ENCODE data around the gene LINGO3.

LINGO3 gene

DNA sequence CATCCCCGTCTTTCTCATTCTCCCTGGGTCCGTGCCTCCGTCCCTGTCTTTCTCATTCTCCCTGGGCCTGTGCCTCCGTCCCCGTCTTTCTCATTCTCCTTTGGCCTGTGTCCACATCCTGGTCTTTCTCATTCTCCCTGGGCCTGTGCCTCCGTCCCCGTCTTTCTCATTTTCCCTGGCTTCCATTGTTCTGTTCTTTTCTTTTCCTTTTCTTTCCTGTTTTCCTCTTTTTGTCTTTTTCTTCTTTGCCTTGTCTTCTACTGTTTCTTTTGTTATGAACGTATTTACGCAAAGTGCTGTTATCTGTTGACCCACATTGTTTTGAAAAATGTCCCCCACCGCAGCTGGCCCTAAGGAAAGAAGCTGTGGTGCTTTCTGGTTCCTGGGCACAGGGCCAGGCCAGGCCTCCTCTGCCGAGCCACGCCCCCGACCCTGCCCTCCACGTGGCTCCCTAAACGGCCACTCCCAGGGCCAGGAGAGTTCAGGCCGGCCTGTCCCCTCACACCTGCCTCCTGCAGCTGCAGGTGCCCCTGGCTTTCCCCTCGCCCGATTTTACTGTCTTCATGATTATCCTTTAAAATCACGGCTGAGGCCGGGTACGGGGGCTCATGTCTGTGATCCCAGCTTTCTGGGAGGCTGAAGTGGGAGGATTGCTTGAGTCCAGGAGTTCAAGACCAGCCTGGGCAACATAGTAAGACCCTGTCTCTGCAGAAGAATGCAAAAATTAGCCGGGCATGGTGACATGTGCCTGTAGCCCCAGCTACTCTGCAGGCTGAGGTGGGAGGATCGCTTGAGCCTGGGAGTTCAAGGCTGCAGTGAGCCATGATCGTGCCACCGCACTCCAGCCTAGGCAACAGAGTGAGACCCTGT is 38.1 kb upstream of the LINGO3 start:
- Histone ChIP-seq H3K4me3 (ENCODE audit: severe bottlenecking) (no peak overlapping the region), H3K4me1 (ENCODE audit: insufficient read depth, poor library complexity, severe bottlenecking) (no peaks in the 10 kb centered on the region), H3K27me3 (ENCODE audit: insufficient read depth, poor library complexity, severe bottlenecking) (no peaks in the 10 kb centered on the region), H3K36me3 (ENCODE audit: low read depth) (0 out of 2 replicates have a peak, but pooled peaks cover 3% of the 10 kb centered on the region), H3K9me3 (ENCODE audit: severe bottlenecking) (no peaks in the 10 kb centered on the region), H3K27ac (ENCODE audit: poor library complexity, severe bottlenecking) (no peak overlapping the region)
- ATAC-seq (ENCODE audit: low read depth) (no peak), DNase-seq (ENCODE audit: low spot score) (no peak)
- no peak for TF ChIP-seq CTCF (IDR thresholded peaks at IDR 0.05; ENCODE audit: poor library complexity, severe bottlenecking)

DNA sequence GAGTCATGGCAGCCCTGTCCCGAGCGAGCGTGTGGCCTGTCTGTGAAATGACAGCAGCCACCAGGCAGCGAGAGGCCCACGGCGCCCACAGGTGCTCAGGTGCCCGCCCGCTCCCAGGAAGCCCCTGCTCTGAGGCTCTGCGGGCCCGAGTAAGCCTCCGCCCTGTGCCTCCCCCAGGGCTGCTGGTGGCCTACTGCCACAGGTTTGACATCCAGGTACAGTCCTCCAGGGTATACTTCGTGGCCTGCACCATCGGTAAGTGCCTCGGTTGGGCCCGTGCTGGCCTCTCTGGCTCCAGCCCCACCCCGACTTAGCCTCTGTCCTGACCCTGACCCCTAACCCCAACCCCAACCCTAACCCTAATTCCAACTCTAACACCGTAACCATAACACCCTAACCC is 37.1 kb upstream of the LINGO3 start:
- Histone ChIP-seq H3K4me1 (ENCODE audit: insufficient read depth, poor library complexity, severe bottlenecking) (no peaks in the 10 kb centered on the region), H3K4me3 (ENCODE audit: severe bottlenecking) (no peak overlapping the region), H3K9me3 (ENCODE audit: severe bottlenecking) (no peaks in the 10 kb centered on the region), H3K27me3 (ENCODE audit: insufficient read depth, poor library complexity, severe bottlenecking) (no peaks in the 10 kb centered on the region), H3K36me3 (ENCODE audit: low read depth) (0 out of 2 replicates have a peak, but pooled peaks cover 3% of the 10 kb centered on the region), H3K27ac (ENCODE audit: poor library complexity, severe bottlenecking) (no peak overlapping the region)
- DNase-seq (ENCODE audit: low spot score) (no peak), ATAC-seq (ENCODE audit: low read depth) (no peak)
- no peak for TF ChIP-seq CTCF (IDR thresholded peaks at IDR 0.05; ENCODE audit: poor library complexity, severe bottlenecking)

GRCh38 chr19:2344381-2344870 is 36.5 kb upstream of the LINGO3 start:
- no peaks in the 10 kb centered on the region for H3K9me3 ChIP-seq (ENCODE audit: severe bottlenecking)
- no peak overlapping the region for H3K27ac ChIP-seq (ENCODE audit: poor library complexity, severe bottlenecking)
- H3K4me3 ChIP-seq (ENCODE audit: severe bottlenecking): no peak overlapping the region
- no peaks in the 10 kb centered on the region for H3K27me3 ChIP-seq (ENCODE audit: insufficient read depth, poor library complexity, severe bottlenecking)
- H3K36me3 ChIP-seq (ENCODE audit: low read depth): 0 out of 2 replicates have a peak, but pooled peaks cover 3% of the 10 kb centered on the region
- TF ChIP-seq CTCF (IDR thresholded peaks at IDR 0.05; ENCODE audit: poor library complexity, severe bottlenecking): no peak
- ATAC-seq (ENCODE audit: low read depth): no peak
- H3K4me1 ChIP-seq (ENCODE audit: insufficient read depth, poor library complexity, severe bottlenecking): no peaks in the 10 kb centered on the region
- DNase-seq (ENCODE audit: low spot score): peak; percentile 56

DNA sequence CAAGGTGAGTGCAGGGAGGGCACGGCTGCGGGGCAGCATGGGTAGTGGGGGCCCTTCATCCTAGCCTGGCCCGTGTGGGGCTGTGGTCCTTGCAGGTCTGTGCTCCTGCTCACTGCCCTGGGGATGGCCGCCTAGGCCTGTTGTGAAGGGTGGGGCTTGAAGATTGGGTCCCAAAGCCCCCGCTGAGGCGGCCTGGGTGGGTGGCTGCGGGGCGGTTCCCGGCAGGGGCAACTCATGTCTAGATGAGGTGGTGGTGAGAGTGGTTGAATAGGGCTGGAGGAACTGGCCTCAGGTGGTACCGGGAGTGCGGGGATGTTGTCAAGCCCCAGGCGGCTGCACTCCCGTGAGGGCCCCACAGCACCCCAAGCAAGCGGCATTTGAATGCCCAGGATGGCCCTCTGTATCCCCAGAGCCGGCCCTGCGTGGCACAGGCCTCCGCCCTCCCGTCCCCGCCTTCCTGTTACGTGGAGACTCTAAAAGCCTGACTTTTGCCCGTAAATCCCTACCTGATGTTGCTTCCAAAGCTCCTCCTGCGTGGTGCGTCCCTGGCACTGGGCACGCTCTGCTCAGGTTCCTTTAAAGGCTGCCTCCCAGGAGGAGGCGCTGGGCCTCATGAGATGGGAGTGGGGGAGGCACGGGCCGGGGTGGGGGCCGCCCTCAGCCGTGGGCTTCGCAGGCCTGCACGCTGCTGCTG is 35.5 kb upstream of the LINGO3 start:
- no peak for ATAC-seq (ENCODE audit: low read depth)
- no peak for DNase-seq (ENCODE audit: low spot score)
- no peak overlapping the region for H3K4me3 ChIP-seq (ENCODE audit: severe bottlenecking)
- 0 out of 2 replicates have a peak, but pooled peaks cover 3% of the 10 kb centered on the region for H3K36me3 ChIP-seq (ENCODE audit: low read depth)
- no peaks in the 10 kb centered on the region for H3K4me1 ChIP-seq (ENCODE audit: insufficient read depth, poor library complexity, severe bottlenecking)
- no peaks in the 10 kb centered on the region for H3K27me3 ChIP-seq (ENCODE audit: insufficient read depth, poor library complexity, severe bottlenecking)
- H3K27ac ChIP-seq (ENCODE audit: poor library complexity, severe bottlenecking): no peak overlapping the region
- H3K9me3 ChIP-seq (ENCODE audit: severe bottlenecking): no peaks in the 10 kb centered on the region
- no peak for TF ChIP-seq CTCF (IDR thresholded peaks at IDR 0.05; ENCODE audit: poor library complexity, severe bottlenecking)
